IgD-negative memory B cell (primary cell): ENCODE measurements around the gene PSMA2. TPM values are rescaled to one million over a fixed set of nuclear protein-coding genes. Genes with fewer than 3 reads are reported as not detected.
A peak's percentile ranks its signal among the peaks of the same experiment; 100 is the strongest.

Experiments used
- H3K27ac Mint-ChIP-seq, 3 donors: one replicate each; pipeline ENCODE4 v1.8.0; 2020 to 2022; ENCODE audit warnings: mild to moderate bottlenecking in 3 of 3, mixed read lengths in 3 of 3, moderate library complexity in 1 of 3
- H3K27me3 Mint-ChIP-seq: one replicate; pipeline ENCODE4 v1.8.0; 2021; ENCODE audit warnings: mixed read lengths
- H3K36me3 Mint-ChIP-seq: one replicate; pipeline ENCODE4 v1.8.0; 2020; ENCODE audit warnings: mild to moderate bottlenecking, mixed read lengths
- H3K4me1 Mint-ChIP-seq, 3 donors: one replicate each; pipeline ENCODE4 v1.8.0; 2020 to 2022; ENCODE audit warnings: mixed read lengths in 3 of 3, mild to moderate bottlenecking in 1 of 3
- H3K4me3 Mint-ChIP-seq, 4 donors: one replicate each; pipeline ENCODE4 v1.8.0; 2020 to 2022; ENCODE audit warnings: mild to moderate bottlenecking in 4 of 4, mixed read lengths in 4 of 4, moderate library complexity in 3 of 4
- H3K9me3 Mint-ChIP-seq, 3 donors: one replicate each; pipeline ENCODE4 v1.8.0; 2020 to 2021; ENCODE audit warnings: mixed read lengths in 3 of 3, mild to moderate bottlenecking in 1 of 3
- polyA plus RNA-seq: library from polyadenylated mRNA; unstranded; fragments of 300-500 nt; fragmentation: Illumina TruSeq; gene quantifications from one replicate; pipeline ENCODE4 v1.2.3, GENCODE V29; 2021

The PSMA2 gene
- polyA plus RNA-seq = 168 TPM

GRCh38 chr7:42931834-42932651 lies at the start of gene PSMA2, which contains the start of gene MRPL32:
Gene PSMA2, minus strand, starts transcription at chr7:42932174. Its CDS starts 16 bp downstream, at chr7:42932158.
Gene MRPL32, plus strand, starts transcription at chr7:42932376. Its CDS starts 11 bp downstream, at chr7:42932387.
- Mint-ChIP-seq H3K36me3 (no peaks in the 10 kb centered on the region), H3K27me3 (no peaks in the 10 kb centered on the region), H3K4me1 (peaks cover 28 to 49% (median 46%) of the 10 kb centered on the region in 3 donors)

GRCh38 chr7:42981601-42982000 lies 49.6 kb upstream of the PSMA2 start:
- Mint-ChIP-seq H3K4me3 (no peak overlapping the region), H3K27me3 (peaks cover 9% of the 10 kb centered on the region), H3K27ac (peak overlapping the region in 1 of 3 donors; percentile 1), H3K4me1 (no peaks in the 10 kb centered on the region), H3K36me3 (no peaks in the 10 kb centered on the region), H3K9me3 (peaks cover 4 to 5% (median 5%) of the 10 kb centered on the region in 3 donors)

More at GRCh38 chr7:42931834-42932651, at the start of gene PSMA2, which contains the start of gene MRPL32:
- peak within 1 kb of the TSS; percentile 92 to 99 (median 96) for H3K4me3 Mint-ChIP-seq
- no peaks in the 10 kb centered on the region for H3K9me3 Mint-ChIP-seq
- peak within 1 kb of the TSS; percentile 58 to 97 (median 84) for H3K27ac Mint-ChIP-seq

- H3K4me3 Mint-ChIP-seq = no peak overlapping the region
- no peaks in the 10 kb centered on the region for H3K4me1 Mint-ChIP-seq
- H3K36me3 Mint-ChIP-seq = no peaks in the 10 kb centered on the region
- peaks cover 6% of the 10 kb centered on the region for H3K27me3 Mint-ChIP-seq
- H3K27ac Mint-ChIP-seq = no peak overlapping the region
- peaks cover 4 to 5% (median 5%) of the 10 kb centered on the region in 3 donors for H3K9me3 Mint-ChIP-seq
These were observed 48.5 kb upstream of the PSMA2 start for GRCh38 chr7:42980514-42980913.

DNA sequence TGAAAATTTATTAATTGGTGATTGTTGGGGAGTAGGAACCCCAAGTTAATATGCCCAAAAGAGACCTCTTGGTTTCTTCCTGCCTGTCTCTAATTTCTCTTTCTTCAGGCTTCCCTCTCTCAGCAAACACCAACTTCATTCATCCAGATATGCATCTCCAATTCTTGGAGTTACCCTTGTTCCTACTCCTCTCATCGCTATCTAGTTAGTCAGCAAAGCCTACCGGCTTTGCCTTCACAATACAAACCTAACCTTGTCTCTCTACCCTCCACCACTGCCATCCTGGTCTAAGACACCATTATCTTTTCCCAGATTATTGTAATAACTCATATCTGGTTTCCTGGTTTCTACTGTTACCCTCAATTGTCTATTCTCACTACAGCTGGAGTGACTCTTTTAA lies 48.1 kb upstream of the PSMA2 start:
- no peak overlapping the region for H3K27ac Mint-ChIP-seq
- no peaks in the 10 kb centered on the region for H3K4me1 Mint-ChIP-seq
- no peak overlapping the region for H3K4me3 Mint-ChIP-seq
- H3K9me3 Mint-ChIP-seq = peaks cover 4 to 5% (median 5%) of the 10 kb centered on the region in 3 donors
- peaks cover 7% of the 10 kb centered on the region for H3K27me3 Mint-ChIP-seq
- H3K36me3 Mint-ChIP-seq = no peaks in the 10 kb centered on the region

- peaks cover 3% of the 10 kb centered on the region for H3K36me3 Mint-ChIP-seq
- H3K27me3 Mint-ChIP-seq = peaks cover 8% of the 10 kb centered on the region
- H3K4me1 Mint-ChIP-seq = no peaks in the 10 kb centered on the region
- H3K9me3 Mint-ChIP-seq = peaks cover 0 to under 1% (median 0%) of the 10 kb centered on the region in 3 donors
- no peak overlapping the region for H3K27ac Mint-ChIP-seq
- H3K4me3 Mint-ChIP-seq = no peak overlapping the region
These were observed 46.5 kb upstream of the PSMA2 start for GRCh38 chr7:42978496-42978895.

DNA sequence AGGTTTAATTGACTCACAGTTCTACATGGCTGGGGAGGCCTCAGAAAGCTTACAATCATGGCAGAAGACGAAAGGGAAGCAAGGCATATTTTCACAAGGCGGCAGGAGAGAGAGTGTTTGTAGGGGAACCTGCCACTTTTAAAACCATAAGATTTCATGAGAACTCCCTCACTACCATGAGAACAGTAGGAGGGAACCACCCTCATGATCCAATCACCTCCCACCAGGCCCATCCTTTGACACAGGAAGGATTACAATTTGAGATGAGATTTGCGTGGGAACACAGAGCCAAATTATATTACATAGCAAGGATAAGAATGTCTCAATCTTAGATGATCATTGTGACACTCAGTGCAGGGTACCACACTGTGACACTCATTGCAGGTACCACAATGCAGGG lies 44.4 kb upstream of the PSMA2 start:
- H3K27ac Mint-ChIP-seq = no peak overlapping the region
- H3K4me3 Mint-ChIP-seq = no peak overlapping the region
- no peaks in the 10 kb centered on the region for H3K9me3 Mint-ChIP-seq
- no peaks in the 10 kb centered on the region for H3K4me1 Mint-ChIP-seq
- peaks cover 3% of the 10 kb centered on the region for H3K36me3 Mint-ChIP-seq
- H3K27me3 Mint-ChIP-seq = peaks cover 6% of the 10 kb centered on the region

DNA sequence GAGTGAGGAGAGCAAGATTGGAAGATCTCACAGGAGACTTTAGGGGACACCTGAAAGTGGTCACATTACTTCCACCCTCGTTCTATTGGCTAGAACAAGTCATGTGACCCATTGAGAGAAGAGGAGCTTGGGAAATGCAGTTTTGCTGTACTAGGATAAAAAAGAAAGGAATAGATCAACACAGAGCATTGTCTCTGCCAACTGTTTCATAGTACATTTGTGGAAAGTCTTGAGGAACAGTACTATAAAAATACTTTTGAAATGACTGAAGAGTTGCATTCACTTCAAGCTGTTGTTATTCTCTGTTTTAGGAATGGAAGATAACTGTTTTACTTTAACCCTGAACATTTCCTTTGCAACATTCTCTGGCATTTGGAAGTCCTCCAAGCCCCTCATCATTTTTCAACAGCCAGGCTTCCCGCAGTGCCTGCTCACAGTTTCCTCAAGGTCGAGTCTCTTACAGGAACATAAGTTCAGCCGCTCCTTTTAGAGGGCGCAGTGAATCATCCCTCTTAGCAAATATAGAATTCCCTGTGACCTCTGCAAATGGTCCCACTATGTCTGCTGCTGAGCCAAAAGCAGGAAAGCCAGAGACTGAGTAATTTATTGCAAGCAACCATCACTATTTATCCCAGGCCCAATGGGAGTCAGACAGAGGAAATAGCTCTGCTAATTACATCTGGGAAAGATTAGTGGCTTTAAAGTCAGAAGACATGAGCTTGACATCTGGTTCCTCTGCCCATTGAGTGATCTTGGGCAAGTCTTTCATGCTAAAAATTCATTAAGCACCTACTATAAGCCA lies 40.9 kb upstream of the PSMA2 start:
- H3K36me3 Mint-ChIP-seq = peaks cover 3% of the 10 kb centered on the region
- H3K4me3 Mint-ChIP-seq = no peak overlapping the region
- H3K27ac Mint-ChIP-seq = no peak overlapping the region
- peaks cover 4% of the 10 kb centered on the region for H3K27me3 Mint-ChIP-seq
- H3K9me3 Mint-ChIP-seq = no peaks in the 10 kb centered on the region
- no peaks in the 10 kb centered on the region for H3K4me1 Mint-ChIP-seq

DNA sequence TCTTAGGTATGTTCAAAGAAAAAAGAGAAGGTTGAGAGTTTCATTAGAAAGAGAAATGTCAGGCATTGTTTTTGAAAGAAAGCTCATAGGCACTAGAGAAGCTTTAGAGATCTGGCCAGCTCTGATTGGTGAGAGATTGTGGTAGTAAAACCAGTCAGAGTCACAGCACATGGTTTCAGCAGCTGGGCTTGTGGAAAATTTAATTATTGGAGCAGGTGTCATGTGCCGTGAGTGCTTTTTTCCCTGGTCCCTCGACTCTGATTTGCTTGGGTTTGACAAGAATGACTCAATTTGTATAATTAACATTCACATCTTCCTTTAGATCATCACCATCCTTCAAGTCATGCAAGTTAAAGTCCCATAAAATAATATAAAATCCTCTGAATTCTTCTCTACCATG lies 35.4 kb upstream of the PSMA2 start:
- Mint-ChIP-seq H3K9me3 (no peaks in the 10 kb centered on the region), H3K27ac (no peak overlapping the region), H3K36me3 (no peaks in the 10 kb centered on the region)

GRCh38 chr7:42964849-42965805 lies 33.2 kb upstream of the PSMA2 start:
- Mint-ChIP-seq H3K27ac (no peak overlapping the region), H3K27me3 (no peaks in the 10 kb centered on the region), H3K36me3 (no peaks in the 10 kb centered on the region), H3K9me3 (no peaks in the 10 kb centered on the region), H3K4me3 (no peak overlapping the region), H3K4me1 (no peaks in the 10 kb centered on the region)

More for the DNA sequence above, 35.4 kb upstream of the PSMA2 start:
- no peaks in the 10 kb centered on the region for H3K4me1 Mint-ChIP-seq
- no peak overlapping the region for H3K4me3 Mint-ChIP-seq
- no peaks in the 10 kb centered on the region for H3K27me3 Mint-ChIP-seq

- Mint-ChIP-seq H3K27ac (no peak overlapping the region), H3K4me3 (no peak overlapping the region), H3K36me3 (no peaks in the 10 kb centered on the region), H3K9me3 (peaks cover 0 to under 1% (median 0%) of the 10 kb centered on the region in 3 donors), H3K27me3 (peaks cover 7% of the 10 kb centered on the region), H3K4me1 (no peaks in the 10 kb centered on the region)
These were observed 32.3 kb upstream of the PSMA2 start for GRCh38 chr7:42964293-42964692.

DNA sequence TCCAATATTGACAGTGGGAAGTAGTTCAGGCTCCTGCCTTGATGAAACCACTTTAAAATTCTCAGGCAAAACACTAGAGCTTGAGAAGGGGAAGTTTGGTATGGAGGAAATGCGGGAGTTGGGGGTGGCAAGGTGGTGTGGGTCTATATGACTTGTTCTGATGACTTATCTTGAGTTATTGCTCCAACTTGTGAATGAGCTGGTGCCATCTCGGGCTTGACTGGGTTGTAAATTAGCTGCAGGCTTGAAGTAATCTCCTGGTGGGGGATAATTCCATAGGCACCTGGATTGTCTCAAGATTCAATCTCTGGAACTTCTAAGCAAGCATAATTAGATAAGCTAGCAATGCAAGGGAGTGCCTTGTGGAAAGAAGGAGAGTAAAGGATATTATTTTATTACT lies 29.2 kb upstream of the PSMA2 start:
- Mint-ChIP-seq H3K9me3 (peaks cover 3 to 5% (median 4%) of the 10 kb centered on the region in 3 donors), H3K27ac (no peak overlapping the region), H3K36me3 (no peaks in the 10 kb centered on the region), H3K4me3 (no peak overlapping the region), H3K27me3 (peaks cover 8% of the 10 kb centered on the region), H3K4me1 (no peaks in the 10 kb centered on the region)

DNA sequence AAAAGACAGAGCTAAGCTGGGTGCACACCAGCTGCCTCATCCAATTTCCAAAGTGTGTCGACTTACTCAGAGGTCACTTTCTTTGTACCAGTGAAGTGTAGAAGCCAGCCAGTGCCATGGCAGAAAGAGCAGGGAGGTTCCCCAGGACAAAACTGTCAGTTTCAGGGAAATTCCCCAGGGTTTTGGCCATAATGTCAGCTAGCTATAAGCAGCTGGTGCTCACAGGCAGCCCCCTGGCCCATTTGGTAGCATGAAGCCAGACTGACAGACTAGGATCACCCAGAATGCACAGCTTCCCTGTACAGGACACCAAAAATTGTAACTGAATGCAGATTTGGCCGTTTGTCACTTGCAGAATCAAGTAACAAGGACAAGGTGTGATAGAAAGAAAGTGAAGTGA lies 28.8 kb upstream of the PSMA2 start:
- Mint-ChIP-seq H3K9me3 (peaks cover 3 to 5% (median 4%) of the 10 kb centered on the region in 3 donors), H3K27ac (no peak overlapping the region), H3K27me3 (peaks cover 8% of the 10 kb centered on the region), H3K4me3 (no peak overlapping the region), H3K36me3 (no peaks in the 10 kb centered on the region), H3K4me1 (no peaks in the 10 kb centered on the region)

GRCh38 chr7:42959549-42959948 lies 27.6 kb upstream of the PSMA2 start:
- peaks cover 8% of the 10 kb centered on the region for H3K27me3 Mint-ChIP-seq
- H3K4me3 Mint-ChIP-seq = no peak overlapping the region
- peaks cover 4 to 9% (median 5%) of the 10 kb centered on the region in 3 donors for H3K9me3 Mint-ChIP-seq
- no peaks in the 10 kb centered on the region for H3K36me3 Mint-ChIP-seq
- no peaks in the 10 kb centered on the region for H3K4me1 Mint-ChIP-seq
- H3K27ac Mint-ChIP-seq = no peak overlapping the region

DNA sequence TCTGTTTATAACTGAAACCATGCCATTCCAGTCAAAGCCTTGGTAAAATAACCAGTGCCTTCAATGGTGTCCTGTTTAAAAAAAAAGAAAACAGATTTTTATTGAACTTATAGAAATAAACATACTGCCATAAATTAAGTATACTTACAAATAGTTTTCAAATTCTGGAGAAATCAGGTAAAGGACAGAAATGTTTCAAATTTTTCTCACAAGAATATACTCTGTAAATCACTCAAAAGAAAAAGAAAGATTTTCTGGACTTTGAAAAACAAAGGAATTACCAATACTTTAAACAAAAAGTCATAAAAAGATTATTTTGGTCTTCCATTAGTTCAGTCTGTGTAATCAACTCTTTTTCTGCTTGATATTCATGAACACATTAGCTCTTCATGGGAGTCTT lies 24.1 kb upstream of the PSMA2 start:
- peaks cover 4 to 9% (median 5%) of the 10 kb centered on the region in 3 donors for H3K9me3 Mint-ChIP-seq
- no peaks in the 10 kb centered on the region for H3K4me1 Mint-ChIP-seq
- H3K4me3 Mint-ChIP-seq = peak overlapping the region in 1 of 4 donors; percentile 17
- no peak overlapping the region for H3K27ac Mint-ChIP-seq
- H3K36me3 Mint-ChIP-seq = no peaks in the 10 kb centered on the region
- H3K27me3 Mint-ChIP-seq = peaks cover 11% of the 10 kb centered on the region
